GM19240 (cell line): Measurements from ENCODE around the gene ADK.
A peak's percentile ranks its signal among the peaks of the same experiment; 100 is the strongest.

Experiments used
- DNase-seq: peaks from one replicate; pipeline ENCODE4 v3.0.0; 2011; ENCODE audit warnings: low spot score; ENCODE audit not compliant: insufficient read length

The ADK gene

DNA sequence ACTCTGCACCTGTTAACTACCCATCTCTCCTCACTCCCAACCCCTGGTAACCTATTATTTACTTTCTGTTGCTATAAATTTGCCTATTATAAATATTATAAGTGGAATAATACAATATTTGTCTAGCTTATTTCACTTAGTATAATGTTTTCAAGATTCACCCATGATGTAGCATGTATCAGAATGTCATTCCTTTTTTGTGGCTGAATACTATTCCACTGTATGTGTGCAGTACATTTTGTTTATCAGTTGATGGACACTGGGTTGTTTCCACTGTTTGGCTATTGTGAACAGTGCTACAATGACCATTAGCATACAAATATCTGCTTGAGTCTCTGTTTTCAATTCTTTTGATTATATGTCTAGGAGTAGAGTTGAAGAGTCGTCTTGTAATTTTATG, 582.6 kb downstream of the ADK start:
- DNase-seq = no peak

DNA sequence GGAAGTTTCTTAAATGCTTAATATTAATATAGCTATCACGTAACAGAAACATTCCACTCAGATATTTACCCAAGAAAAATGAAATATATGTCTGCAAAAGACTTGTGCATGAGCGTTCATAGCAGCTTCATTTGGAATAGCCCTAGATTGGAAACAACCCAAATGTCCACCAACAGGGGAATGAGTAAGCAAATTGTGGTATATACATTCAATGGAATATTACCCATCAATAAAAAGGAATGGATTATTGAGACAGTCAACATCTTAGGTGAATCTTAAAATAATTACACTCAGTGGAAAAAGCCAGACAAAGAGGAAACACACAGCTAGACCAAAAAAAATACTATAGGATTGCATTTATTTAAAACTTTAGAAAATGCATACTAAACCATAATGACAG, 585.0 kb downstream of the ADK start:
- no peak for DNase-seq

DNA sequence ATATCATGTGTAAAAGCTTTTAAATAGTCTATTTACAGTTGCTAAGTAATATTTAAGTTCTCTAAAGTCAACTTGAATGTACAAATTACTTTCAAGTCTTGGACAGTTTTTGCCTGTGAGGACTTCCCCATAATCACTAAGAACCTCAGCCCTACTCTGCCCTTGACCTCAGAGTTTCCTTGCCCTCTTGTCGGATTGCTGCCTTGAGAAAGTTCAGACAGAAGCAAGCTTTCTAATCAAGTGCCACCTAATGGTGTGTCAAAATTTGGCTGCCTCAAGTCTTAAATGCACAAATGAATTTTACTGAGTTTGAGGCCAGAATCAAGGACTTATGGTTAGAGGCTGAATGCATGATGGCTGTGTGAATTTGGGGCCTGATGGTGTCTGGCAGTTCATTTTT, 587.0 kb downstream of the ADK start:
- DNase-seq = no peak

DNA sequence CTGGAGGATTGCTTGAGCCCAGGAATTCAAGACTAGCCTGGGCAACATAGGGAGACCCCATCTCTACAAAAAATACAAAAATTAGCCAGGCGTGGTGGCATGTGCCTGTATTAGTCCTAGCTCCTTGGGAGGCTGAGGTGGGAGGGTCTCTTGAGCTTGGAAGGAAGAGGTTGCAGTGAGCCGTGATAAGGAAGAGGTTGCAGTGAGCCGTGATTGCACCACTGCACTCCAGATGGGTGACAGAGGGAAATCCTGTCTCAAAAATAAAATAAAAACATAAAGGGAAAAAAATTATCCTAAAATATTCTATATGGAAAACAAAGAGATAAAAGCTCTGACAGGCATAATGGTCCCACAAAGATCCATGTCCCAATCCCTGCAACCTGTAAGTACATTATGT, 587.5 kb downstream of the ADK start:
- no peak for DNase-seq

DNA sequence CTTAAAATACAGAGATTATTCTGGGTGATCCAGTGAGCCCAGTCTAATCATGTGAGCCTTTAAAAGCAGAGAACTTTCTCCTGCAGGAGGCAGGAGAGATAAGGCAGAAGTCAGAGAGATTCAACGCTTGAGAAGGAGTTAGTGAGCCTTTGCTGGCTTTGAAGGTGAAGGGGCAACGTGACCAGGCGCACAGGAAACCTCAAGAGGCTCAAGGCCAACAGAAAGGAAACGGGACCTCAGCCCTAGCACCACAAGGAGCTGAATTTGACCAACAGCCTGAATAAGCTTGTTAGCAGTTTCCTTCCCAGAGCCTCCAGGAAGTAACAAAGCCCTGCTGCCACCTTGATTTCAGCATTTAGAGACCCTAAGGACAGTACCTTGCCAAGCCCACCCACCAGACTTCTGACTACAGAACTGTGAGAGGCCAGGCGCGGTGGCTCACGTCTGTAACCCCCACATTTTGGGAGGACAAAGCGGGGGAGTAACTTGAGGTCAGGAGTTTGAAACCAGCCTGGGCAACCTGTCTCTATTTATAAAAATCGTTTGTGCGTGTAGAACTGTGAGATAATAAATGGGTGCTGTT, 588.1 kb downstream of the ADK start:
- DNase-seq = peak; percentile 58

DNA sequence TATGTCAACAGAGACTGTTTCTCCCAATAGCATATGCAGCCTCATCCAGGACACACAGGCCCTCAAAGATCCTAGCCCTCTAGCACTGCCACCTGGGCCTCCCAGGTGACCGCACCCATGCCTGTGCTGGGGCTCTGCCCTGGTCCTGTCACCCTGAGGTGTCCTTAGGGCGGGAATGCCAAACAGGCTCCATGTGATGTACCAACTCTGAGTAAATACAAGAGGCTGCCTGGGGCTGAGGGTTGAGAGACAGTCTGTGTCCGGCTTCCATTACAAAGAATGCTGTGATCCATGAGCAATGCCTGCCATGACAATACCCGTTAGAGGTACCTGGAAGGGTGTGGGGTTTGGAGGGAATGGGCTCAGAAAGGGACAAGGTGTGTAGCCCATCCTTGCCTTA, 592.4 kb downstream of the ADK start:
- no peak for DNase-seq

DNA sequence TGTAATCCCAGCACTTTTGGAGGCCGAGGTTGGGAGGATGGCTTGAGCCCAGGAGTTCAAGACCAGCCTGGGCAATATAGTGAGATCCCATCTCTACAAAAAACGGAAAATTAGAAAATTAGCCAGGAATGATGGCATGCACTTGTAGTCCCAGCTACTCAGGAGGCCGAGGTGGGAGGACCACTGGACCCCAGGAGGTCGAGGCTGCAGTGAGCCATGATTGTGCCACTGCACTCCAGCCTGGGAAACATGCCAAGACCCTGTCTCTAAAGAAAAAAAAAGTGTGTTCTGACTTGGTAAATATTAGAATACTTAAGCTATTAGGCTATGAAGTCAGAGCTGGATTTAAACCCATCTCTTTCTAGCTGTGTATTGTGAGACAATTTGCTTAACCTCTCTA, 594.4 kb downstream of the ADK start:
- DNase-seq = no peak

DNA sequence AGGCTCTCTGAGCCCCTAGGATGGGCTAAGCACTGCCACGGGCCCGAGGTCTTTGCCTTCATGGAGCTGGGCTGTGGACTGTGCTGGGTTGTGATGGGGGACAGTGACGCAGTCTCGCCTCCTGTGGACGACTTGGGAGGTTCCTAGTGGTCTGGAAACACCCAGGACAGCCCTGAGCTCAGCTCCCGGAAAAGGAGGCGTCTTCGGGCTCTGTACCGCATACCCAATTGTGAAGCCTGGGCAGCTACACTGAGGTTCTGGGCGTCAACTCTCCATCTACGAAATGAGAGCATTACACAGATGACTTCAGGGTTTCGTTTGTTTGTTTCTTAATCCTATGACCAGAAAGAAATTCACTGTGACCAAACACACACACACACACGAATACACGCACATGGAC, 595.8 kb downstream of the ADK start:
- DNase-seq = no peak

DNA sequence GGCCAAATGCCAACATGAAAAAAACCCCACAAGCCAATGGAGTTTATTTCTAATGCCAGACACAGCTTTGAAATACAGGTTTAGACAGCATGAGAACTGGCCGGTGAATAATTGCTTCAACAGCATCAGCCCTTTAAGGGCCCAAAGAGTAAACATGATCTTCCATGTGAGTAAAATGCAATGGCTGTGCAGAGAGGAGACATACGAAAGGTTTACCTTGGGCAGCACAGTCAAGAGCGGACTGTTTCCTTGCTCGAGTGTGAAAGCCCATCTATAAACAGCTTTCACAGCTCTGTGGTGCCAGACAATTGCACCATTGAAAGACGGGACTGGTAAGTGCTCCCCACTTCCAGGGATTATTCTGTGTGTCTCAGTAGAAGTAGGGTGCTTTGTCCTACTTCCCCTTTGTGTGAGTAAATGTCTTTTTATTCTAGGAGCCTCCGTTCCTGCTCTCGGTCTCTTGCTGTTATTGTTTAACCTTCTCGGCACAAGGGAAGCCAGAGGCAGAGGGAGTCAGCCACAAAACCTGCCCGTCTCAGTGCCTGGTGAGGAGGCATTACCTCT, 597.5 kb downstream of the ADK start:
- DNase-seq = no peak

DNA sequence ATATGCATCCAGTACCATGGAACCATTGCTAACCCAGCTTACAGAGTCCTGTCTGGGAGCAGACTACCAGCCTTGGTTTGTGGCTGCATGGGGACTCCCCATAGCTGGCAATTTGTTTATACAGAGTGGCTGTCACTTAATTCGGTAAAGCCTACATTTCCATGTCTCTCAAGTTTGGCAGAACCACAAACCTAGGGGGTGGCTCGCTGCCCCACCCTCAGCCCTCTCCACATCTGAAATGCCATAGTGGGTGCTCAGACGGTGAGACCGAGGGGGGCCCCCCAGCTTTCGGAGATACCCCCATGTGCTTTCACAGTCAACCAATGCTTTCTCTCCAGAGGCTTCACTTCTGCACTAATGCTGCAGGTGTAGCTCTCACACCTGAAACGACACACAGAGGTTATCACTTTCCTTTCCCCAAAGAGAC, 599.8 kb downstream of the ADK start:
- DNase-seq = peak; percentile 14

DNA sequence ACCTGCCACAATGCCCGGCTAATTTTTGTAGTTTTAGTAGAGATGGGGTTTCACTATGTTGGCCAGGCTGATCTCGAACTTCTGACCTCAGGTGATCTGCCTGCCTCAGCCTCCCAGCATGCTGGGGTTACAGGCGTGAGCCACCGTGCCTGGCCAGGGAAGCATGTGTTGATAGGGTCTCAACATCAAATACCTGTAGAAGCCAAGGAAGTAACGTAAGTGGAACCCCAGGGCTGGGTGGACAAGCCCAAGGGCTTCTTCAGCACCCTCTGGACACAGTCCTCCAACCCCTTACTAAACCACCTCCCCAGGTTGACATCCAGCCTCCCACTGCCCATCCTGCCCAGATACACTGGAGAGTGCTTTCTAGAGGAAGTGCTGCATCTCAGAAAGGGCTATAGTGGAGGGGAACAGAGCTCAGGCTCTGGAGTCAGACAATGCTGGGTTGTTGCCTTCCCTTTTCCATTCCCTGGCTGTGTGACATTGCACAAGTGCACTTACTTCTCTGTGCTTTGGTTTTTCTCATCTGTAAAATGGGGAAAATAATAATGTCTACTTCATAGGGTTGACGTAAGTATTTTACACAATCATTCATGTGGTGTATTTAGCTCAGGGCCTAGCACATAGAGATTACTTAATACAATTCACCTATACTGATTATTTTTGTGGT, 601.5 kb downstream of the ADK start:
- no peak for DNase-seq

DNA sequence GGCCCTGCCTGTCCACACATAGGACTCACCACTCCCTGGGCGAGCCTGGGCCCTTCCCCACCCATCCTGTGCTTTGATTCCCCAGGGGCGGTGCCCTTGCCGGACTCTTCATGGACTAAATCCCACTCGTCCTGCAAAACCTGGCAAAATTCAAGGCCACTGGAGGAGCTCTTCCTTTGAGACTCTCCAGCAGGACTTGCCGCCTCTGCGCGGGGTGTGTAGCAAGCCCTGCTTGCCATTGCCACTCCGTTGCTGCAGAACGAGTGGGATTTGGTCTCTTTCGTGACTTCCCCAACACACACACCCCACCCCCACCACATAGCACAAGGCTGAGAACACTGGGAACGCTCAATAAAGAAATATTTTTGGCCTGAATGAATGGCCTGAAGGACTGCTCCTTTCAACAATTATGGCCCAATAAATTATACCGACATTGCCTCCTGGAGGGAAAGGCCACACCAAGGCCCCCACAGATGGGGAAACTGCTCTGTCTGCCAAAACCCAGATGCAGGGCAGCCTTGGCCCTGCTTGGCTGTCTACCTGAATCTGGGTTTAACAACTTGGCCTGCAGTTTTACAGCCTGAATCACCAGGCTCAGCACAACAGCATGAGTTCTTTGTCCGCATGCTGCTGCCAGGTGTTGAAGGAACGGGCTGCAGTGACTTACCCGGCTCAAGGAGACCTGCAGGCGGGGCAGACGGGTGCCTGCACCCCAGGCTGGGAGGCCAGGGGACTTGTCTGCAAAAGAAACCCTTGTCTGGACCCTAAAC, 602.6 kb downstream of the ADK start:
- DNase-seq = no peak

DNA sequence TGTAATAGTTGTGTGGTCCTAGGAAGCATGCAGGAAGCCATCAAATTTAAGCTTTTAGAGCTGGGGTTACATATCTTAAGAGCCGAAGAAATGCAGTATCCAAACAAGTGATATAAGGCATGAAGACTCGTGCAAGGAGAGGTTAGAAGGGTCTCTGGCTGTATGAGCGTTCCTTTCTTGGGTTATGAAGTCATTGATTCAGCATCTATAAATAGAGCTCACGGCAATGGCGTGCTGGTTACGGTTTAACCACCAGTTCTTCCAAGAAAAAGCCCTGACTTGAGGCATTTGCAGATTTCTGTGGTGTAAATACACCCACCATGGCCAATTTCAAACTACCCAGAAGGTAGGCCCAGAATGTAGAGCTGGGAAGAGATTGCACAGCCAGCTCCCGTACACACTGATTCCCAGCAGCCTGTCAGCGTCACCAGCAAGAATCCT, 603.4 kb downstream of the ADK start:
- no peak for DNase-seq

DNA sequence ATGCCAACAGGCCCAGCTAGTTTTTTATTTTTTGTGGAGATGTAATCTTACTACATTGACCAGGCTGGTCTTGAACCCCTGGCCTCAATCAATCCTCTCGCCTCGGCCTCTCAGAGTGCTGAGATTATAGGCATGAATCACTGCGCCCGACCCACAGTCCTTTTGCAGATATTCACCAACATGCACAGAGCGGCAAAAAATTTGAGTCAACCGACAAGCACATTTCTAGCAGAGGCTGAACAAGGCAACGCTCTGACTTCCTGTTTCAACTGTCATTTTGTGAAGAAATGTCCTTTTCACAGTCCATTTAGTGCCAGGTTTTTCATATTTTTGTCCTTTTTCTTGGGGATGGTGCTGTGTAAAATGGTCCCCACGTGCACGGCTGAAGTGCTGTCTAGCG, 604.3 kb downstream of the ADK start:
- no peak for DNase-seq
